ENCODE data around the gene DCK.

DCK gene

GRCh38 chr4:71065991-71066510, 72.6 kb downstream of the DCK start:
- no peak for DNase-seq

GRCh38 chr4:71066737-71067716, 73.6 kb downstream of the DCK start:
- no peak for DNase-seq

- no peak for DNase-seq
Observed at GRCh38 chr4:71069063-71069462, 75.6 kb downstream of the DCK start.

- DNase-seq, result no peak
Observed at GRCh38 chr4:71070015-71070414, 76.6 kb downstream of the DCK start.

GRCh38 chr4:71074452-71075299, 81.2 kb downstream of the DCK start:
- no peak for DNase-seq

Data from T1000 (cell line).